Peyer's patch (tissue), 4 donors: ENCODE data around the gene CDKL5.

Experiments
- CTCF ChIP-seq, 6 experiments: fragments of 450-650 bp in 4 of 6; fragments of 200-600 bp in 2 of 6; sonication (generic) in 1 of 6; IDR thresholded peaks; one replicate each; pipeline ENCODE4 v1.5.1; 2017 to 2019; ENCODE audit warnings: antibody characterized with exemption in 6 of 6, mild to moderate bottlenecking in 3 of 6, moderate library complexity in 1 of 6
- POLR2A ChIP-seq, 2 donors: fragments of 450-650 bp; IDR thresholded peaks; one replicate each; pipeline ENCODE4 v1.5.1; 2017; ENCODE audit warnings: antibody characterized with exemption in 2 of 2, mild to moderate bottlenecking in 2 of 2, moderate library complexity in 2 of 2

GRCh38 chrX:18464499-18464898, 39.1 kb downstream of the CDKL5 start:
- TF ChIP-seq POLR2A (IDR thresholded peaks at IDR 0.05) (no peak), CTCF (IDR thresholded peaks at IDR 0.05) (no peak)
